Measurements from ENCODE around the gene PARP8.

GRCh38 chr5:50647726-50648125 lies 18.7 kb upstream of the PARP8 start:
- TF ChIP-seq CTCF (IDR thresholded peaks at IDR 0.05), result no peak
- no peak for TF ChIP-seq POLR2A (IDR thresholded peaks at IDR 0.05)

Data from Peyer's patch (tissue), 4 donors.